ENCODE data around the gene POLR2L.

POLR2L gene

GRCh38 chr11:842370-843002 lies at the start of gene POLR2L, which contains the start of gene TSPAN4:
TSS of gene POLR2L (minus strand) at chr11:842529. CDS start at chr11:842508, 21 bp downstream.
TSS of gene TSPAN4 (plus strand) at chr11:842852. CDS start at chr11:850305, 7,453 bp downstream.
- DNase-seq, result peak; percentile 92

DNA sequence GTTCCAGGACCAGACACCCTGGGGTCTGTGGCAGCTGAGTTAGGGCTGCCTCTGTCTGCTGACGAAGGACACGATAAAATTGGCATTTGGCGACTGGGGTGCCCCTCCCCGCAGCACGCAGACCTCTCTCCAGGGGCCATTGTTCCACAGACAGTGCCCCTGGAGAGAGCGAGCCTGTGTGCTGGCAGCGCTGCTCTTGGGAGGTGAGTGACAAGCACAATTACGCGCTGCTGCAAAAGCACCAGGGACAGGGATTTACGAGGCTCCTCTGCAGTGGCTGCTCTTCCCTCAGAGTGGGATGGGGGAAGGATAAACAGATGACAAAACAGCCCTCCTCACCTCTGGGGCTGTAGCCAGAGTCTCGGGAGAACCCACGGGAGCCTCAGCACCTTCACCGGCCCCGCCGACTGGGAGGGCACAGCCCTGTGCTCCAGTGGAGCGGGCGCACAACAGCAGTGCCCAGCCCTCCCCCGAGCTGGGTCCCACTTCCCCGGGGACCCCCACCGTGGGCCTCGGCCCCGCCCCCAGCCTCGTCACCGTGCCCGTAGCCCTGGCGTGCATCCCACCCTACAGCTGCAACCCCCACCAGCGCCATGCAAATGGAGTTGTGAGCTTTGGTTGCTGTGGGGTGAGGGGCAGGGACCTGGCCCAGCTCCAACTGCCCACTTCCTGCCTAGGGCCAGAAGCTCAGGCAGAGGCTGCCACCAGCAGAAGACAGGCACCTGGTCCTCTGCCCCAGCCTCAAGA lies 48.6 kb upstream of the POLR2L start:
- no peak for DNase-seq

DNA sequence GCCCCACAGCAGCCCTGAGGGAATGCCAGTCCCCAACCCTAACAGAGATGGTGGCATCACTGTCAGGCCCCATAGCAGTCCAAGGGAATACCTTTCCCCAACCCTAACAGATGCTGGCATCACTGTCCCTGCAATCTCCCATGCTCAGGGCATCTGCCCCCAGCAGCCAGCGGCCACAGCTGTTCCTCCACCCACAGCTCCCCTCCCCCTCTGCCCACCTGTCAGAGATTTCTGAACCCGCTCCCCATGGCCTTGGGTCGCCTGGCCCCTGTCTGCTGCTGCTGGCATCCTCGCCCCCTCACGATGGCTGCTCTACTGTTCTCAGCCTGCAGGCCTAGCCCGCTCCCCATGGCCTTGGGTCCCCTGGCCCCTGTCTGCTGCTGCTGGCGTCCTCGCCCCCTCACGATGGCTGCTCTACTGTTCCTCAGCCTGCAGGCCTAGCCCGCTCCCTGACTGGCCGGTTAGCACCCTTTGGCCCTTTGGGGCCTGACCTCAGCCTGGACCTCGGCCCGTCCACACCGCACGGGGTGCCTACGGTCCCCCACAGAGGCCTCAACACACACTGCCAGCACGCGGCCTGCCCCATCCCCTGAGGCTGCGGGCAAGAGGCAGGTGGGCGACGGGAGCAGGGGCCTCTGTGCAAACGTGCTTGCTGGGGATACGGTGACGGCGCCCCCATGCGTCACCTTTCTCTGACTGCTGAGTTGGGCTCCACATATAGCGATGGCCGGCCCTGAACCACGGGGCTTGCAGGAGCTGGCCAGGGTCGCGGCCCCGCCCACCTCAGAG lies 47.6 kb upstream of the POLR2L start:
- no peak for DNase-seq

GRCh38 chr11:889257-889656 lies 46.9 kb upstream of the POLR2L start:
- DNase-seq, result no peak

DNA sequence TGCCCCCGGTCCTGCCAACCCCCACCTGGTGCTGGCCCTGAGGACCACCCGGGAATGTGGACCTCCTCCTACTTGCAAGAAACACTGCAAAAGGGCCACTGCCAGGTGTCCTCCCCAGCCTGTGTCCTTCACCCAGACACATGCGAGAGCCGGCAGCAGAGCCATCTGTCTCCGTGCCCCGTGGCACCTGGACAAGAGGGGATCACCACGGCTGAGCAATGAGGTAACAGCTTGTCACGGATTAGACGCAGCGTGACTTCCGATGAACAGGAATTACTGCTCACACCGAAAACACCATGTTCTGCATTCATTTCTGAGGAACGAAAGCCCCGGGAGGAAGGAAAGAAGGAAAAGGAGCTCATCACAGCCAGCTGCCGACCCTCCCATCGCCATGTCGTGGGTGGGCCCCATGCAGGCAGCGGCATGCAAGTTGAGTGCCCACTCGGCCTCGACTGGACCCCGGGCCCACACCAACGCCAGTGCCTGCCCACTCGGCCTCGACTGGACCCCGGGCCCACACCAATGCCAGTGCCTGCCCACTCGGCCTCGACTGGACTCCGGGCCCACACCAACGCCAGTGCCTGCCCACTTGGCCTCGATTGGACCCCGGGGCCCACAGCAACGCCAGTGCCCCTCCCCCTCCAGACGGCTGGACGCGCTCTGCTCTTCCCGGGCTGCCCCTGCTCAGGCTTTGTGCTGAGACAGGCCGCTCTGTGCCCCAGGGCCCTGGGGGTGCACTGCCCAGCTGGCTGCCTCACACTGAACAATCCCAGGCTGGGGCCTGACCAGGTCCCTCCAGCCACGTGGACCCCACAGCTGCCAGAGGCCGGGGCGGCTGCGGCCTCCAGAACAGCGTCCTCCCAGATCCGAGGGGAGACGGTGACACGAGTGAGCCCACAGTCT lies 46.2 kb upstream of the POLR2L start:
- DNase-seq, result no peak

GRCh38 chr11:887589-887988 lies 45.3 kb upstream of the POLR2L start:
- no peak for DNase-seq

GRCh38 chr11:886568-886967 lies 44.2 kb upstream of the POLR2L start:
- DNase-seq, result no peak

- DNase-seq, result no peak
Observed at GRCh38 chr11:884578-885070, 42.3 kb upstream of the POLR2L start.

GRCh38 chr11:883527-883926 lies 41.2 kb upstream of the POLR2L start:
- no peak for DNase-seq

GRCh38 chr11:882596-882995 lies 40.3 kb upstream of the POLR2L start:
- DNase-seq, result no peak

GRCh38 chr11:880447-880846 lies 38.1 kb upstream of the POLR2L start:
- DNase-seq, result no peak

DNA sequence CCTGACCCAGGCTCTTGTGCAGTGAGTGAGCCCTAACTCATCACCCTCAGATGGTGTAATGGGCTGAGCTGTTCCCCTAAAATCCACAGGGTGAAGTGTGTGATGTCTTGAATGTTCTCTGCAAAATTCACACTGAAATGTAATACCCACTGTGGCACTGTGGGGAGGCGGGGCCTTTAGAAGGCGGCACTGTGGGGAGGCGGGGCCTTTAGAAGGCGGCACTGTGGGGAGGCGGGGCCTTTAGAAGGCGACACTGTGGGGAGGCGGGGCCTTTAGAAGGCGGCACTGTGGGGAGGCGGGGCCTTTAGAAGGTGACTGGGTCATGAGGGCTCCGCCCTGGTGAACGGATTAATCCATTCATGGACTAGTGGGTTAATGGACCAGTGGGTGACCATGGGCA lies 35.2 kb upstream of the POLR2L start:
- DNase-seq, result no peak

GRCh38 chr11:876545-876944 lies 34.2 kb upstream of the POLR2L start:
- no peak for DNase-seq

- no peak for DNase-seq
Observed at GRCh38 chr11:875769-876301, 33.5 kb upstream of the POLR2L start.

DNA sequence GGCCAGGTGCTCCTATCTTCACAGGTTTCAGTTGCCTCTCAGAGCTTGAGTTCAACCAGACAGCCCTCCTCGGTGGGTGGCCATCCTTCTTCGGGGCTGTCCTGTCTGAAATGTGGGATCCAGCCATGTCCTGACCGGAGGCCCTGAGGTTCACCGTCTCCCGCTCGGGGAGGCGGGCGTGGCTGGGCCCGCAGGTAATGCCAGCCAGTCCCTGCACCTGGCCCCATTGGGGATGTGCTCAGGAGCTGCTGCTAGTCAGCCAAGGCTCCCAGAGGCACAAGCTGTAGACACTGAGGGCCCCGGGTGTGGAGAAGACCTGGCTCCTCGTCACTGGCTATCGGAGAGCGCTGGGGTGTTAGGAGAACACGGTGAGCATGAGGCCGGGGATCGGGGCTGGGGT lies 32.9 kb upstream of the POLR2L start:
- no peak for DNase-seq

DNA sequence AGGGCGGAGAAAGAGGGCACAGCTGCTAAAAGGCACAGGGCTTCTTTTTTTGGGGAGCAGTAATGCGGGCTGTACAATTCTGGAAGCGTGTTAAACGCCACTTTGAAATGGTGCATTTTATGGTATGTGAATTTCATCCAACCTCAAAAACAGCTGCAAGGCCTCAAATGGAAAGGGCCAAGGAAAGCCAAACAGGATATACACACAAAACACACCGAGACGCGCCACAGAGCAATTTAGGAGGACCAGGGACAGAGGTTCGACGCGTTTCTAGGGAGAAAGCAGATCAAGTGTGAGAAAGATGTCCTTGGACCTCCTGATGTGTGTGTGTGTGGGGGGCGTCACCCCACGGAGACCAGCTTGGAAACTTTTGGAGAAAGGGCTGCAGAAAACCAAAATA lies 31.4 kb upstream of the POLR2L start:
- no peak for DNase-seq

GRCh38 chr11:872799-873198 lies 30.5 kb upstream of the POLR2L start:
- DNase-seq, result no peak

DNA sequence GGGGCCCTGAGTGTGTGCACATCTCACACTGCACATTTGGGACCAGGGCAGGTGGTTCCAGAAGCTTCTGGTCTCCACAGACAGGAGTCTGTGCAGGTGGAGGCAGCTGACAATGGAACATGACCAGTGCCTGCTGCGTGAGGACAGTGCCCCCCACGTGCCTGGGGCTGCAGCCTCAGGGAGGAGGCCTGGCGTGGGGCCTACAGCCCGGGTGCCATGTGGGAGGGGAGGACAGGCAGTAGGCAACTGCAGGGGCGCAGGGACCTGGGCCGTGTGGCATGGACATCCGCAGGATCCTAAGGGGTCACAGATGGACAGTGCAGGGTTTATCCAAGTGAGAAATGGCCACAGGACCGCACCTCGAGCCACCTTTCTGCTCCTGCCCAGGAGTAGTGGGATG lies 29.1 kb upstream of the POLR2L start:
- DNase-seq, result no peak

DNA sequence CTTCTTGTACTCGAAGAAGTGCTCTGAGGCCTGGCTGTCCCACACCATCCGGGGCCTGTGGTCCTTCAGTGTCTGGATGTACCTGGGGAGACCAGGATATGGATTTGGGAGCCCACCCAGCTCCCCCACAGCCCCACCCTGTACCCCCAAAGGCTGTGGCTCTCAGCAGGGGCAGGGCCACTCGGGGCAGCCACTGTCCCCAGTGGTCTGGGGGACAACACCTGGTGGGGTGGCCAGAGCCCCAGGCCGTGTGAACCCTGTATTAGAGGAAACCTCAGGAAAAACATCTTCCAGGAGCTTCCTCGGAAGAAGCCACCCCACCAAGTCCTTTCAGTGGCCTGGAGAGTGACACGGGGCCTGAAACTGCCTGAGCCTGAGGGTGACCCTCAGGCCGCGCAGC lies 28.1 kb upstream of the POLR2L start:
- no peak for DNase-seq

GRCh38 chr11:870127-870413 lies 27.7 kb upstream of the POLR2L start:
- DNase-seq, result no peak

DNA sequence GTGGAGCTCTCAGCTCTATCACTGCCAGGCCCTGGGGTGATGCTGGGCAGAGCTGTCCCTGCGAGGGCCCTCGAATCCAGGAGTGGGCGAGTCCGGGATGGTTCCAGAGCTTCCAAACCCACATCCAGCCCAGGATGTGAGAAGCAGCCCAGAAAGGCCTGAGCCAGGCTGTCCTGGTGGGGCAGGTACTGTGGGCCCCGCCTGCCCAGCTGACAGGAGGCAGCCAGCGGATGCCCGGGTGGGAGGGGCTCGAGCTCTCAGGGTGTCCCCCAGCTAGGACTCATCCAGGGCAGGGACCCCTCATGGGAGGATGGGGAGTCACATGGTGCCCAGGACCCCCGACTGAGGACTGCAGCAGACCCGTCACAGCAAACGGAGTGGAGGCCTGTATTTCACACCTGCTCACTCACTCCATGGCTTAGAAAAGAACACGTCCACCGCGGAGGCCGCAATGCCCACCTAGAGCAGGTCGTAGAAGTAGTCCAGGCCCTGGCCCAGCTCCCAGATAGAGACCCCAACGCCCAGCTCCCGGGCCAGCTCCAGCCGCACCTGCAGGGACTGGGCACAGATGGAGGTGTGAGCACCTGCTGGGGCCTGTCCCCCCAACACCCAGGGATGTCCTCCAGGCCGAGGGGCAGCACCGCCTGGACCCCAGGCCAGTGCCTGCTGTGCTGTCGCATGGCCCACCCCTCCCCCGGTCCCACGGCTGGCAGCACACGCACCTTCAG lies 27.2 kb upstream of the POLR2L start:
- DNase-seq, result no peak

GRCh38 chr11:868802-869201 lies 26.5 kb upstream of the POLR2L start:
- no peak for DNase-seq

Data from OCI-M1 (cell line).